ENCODE data around the gene IL4I1. TPM values are rescaled to one million over a fixed set of nuclear protein-coding genes. Genes with fewer than 3 reads are reported as not detected.
A peak's percentile ranks its signal among the peaks of the same experiment; 100 is the strongest.

IL4I1 gene
- total and polyA plus RNA-seq, 2 of the 4 experiments (the other 2 are of a cell fraction), result 0.31 to 0.36 TPM

GRCh38 chr19:49860336-49861102 is 36.2 kb downstream of the IL4I1 start:
- no peaks in the 10 kb centered on the region for H3K9me3 ChIP-seq (ENCODE audit: control insufficient read depth, insufficient read depth, low read length)
- peaks cover 16 to 75% of the 10 kb centered on the region in 2 experiments for H3K79me1 ChIP-seq (ENCODE audit: low read depth in 1 of 2, low read length in 2 of 2)
- no peak overlapping the region for H3K14ac ChIP-seq (replicated peaks; ENCODE audit: low read depth, low read length)
- dilution Hi-C loops (cut with HindIII; ENCODE audit: low sequenced_read_pairs, unreplicated experiment) (no loop called here), intact Hi-C loops (cut with micrococcal nuclease) (no loop called here), in situ Hi-C loops (cut with MboI; ENCODE audit: low sequenced_read_pairs) (no loop called here)
- H3K4me3 ChIP-seq (ENCODE audit: insufficient read depth, low read depth, low read length), result no peak overlapping the region
- CTCF ChIA-PET, result no interaction called here
- no peak overlapping the region for H3K4me2 ChIP-seq (ENCODE audit: low read depth, low read length)
- no peak overlapping the region for H3K27ac ChIP-seq (ENCODE audit: insufficient read depth, low read length)
- H3K9ac ChIP-seq (ENCODE audit: low read depth, low read length), result no peak overlapping the region
- peak overlapping the region; percentile 19 for H2AK9ac ChIP-seq (replicated peaks; ENCODE audit: low read depth, low read length, poor library complexity)
- H4K20me1 ChIP-seq (ENCODE audit: insufficient read depth, low read length), result peaks cover 57% of the 10 kb centered on the region
- H3K56ac ChIP-seq (ENCODE audit: extremely low read depth, insufficient read depth, low read length), result no peak overlapping the region
- H2BK15ac ChIP-seq (ENCODE audit: low read depth, low read length), result no peak overlapping the region
- POLR2A ChIA-PET (ENCODE audit: unreplicated experiment), result interaction anchor here (0.5 kb wide), 1 partner anchor 390 kb away, joined by 3 read pairs; no protein-coding TSS in a partner anchor
- no peak for ATAC-seq (ENCODE audit: low read depth)
- no peak overlapping the region for H2BK20ac ChIP-seq (ENCODE audit: low read depth, low read length)
- no peak for TF ChIP-seq RCOR1 (IDR thresholded peaks at IDR 0.05; ENCODE audit: insufficient replicate concordance, low read length)
- TF ChIP-seq ELK1 (IDR thresholded peaks at IDR 0.05; ENCODE audit: borderline replicate concordance, low read depth, low read length), result no peak
- no peak for TF ChIP-seq MAFK (IDR thresholded peaks at IDR 0.05; ENCODE audit: low read depth, low read length)
- no peak for TF ChIP-seq MXI1 (IDR thresholded peaks at IDR 0.05; ENCODE audit: borderline replicate concordance, low read depth, low read length)
- TF ChIP-seq RAD21 (IDR thresholded peaks at IDR 0.05; ENCODE audit: low read length), result no peak
- no peak for TF ChIP-seq NFE2L2 (IDR thresholded peaks at IDR 0.05; ENCODE audit: low read depth, low read length)
- TF ChIP-seq CHD1 (IDR thresholded peaks at IDR 0.05; ENCODE audit: low read depth, low read length), result no peak
- no peak for TF ChIP-seq MAZ (IDR thresholded peaks at IDR 0.05; ENCODE audit: borderline replicate concordance, low read depth, low read length)
- TF ChIP-seq USF2 (IDR thresholded peaks at IDR 0.05; ENCODE audit: low read depth, low read length), result no peak
- TF ChIP-seq POLR2A (IDR thresholded peaks at IDR 0.05; ENCODE audit: low read depth, low read length), result no peak
- no peak for TF ChIP-seq BHLHE40 (IDR thresholded peaks at IDR 0.05; ENCODE audit: low read depth, low read length)
- TF ChIP-seq RFX5 (IDR thresholded peaks at IDR 0.05; ENCODE audit: low read depth, low read length), result no peak
- TF ChIP-seq CTCF (conservative IDR thresholded peaks at IDR 0.05; ENCODE audit: low read depth, low read length), result no peak
- no peak for TF ChIP-seq CEBPB (IDR thresholded peaks at IDR 0.05; ENCODE audit: low read depth, low read length)
- no peak overlapping the region for H2AFZ ChIP-seq (replicated peaks; ENCODE audit: low read length, poor library complexity)
- H3K18ac ChIP-seq (ENCODE audit: low read depth, low read length), result no peak overlapping the region
- no peak overlapping the region for H4K91ac ChIP-seq (ENCODE audit: insufficient read depth, low read depth, low read length)
- 78% methylated on average over 9 of the region's 17 CpGs; no CpG with 5 or more reads in 1 of the 2 experiments for WGBS, 2 experiments (ENCODE audit: extremely low coverage in 2 of 2, insufficient read length in 1 of 2)
- DNase-seq, result no peak
- H2BK5ac ChIP-seq (ENCODE audit: low read depth, low read length, poor library complexity, severe bottlenecking), result no peak overlapping the region
- no peak overlapping the region for H4K5ac ChIP-seq (ENCODE audit: low read depth, low read length)
- no TSS peak for BruUV-seq (replicated peaks)
- peaks cover 80% of the 10 kb centered on the region for H3K36me3 ChIP-seq (ENCODE audit: control insufficient read depth, insufficient read depth, low read length)
- H3K4me1 ChIP-seq (ENCODE audit: control insufficient read depth, insufficient read depth, low read length), result peaks cover 11% of the 10 kb centered on the region
- no peak overlapping the region for H3K4ac ChIP-seq (ENCODE audit: low read depth, low read length)
- peak overlapping the region in 1 of 2 experiments; percentile 4; a peak in 1 of 4 replicates for H4K8ac ChIP-seq (ENCODE audit: low read depth in 2 of 2, low read length in 2 of 2)
- H3K9me1 ChIP-seq (ENCODE audit: insufficient read depth, low read length), result peaks cover 7% of the 10 kb centered on the region
- no peaks in the 10 kb centered on the region for H3K27me3 ChIP-seq (ENCODE audit: control insufficient read depth, insufficient read depth, low read length)
- H2AK5ac ChIP-seq (ENCODE audit: low read depth, low read length), result peak overlapping the region; percentile 31; the same call in 1 of the 2 replicates
- H3K23ac ChIP-seq (ENCODE audit: low read depth, low read length), result no peak overlapping the region
- H2BK120ac ChIP-seq (ENCODE audit: low read depth, low read length), result no peak overlapping the region
